HCT116 (cell line): ENCODE data around the gene ALCAM. TPM values are rescaled to one million over a fixed set of nuclear protein-coding genes. Genes with fewer than 3 reads are reported as not detected.

Experiments
- ATAC-seq: fragments of 200-7000 bp; cut with Tn5 transposase; 2 replicates; pipeline ENCODE4 v1.9.1; 2020; ENCODE audit warnings: mild to moderate bottlenecking, moderate library complexity
- BruUV-seq: library from RNA; stranded (reverse); fragments of 400-500 nt; replicated peaks from 2 replicates; lab custom pipeline; 2021; lab: Mats Ljungman, UMichigan
- CTCF ChIA-PET: fragments of 300-600 bp; sonication (Branson Sonifier 250); formaldehyde crosslinking; loops from one replicate; lab custom pipeline; 2021; ENCODE audit warnings: antibody characterized with exemption; lab: Charles Lee
- POLR2A ChIA-PET: fragments of 300-600, 350-600 bp; sonication (Branson Sonifier 250); formaldehyde crosslinking; loops from one replicate; lab custom pipeline; 2021; ENCODE audit warnings: antibody characterized with exemption; lab: Charles Lee
- RAD21 ChIA-PET, 2 experiments: fragments of 300-600 bp; sonication (Branson Sonifier 250); formaldehyde crosslinking; loops; one replicate each; lab custom pipeline; 2023; ENCODE audit warnings: low total read pairs in 2 of 2; ENCODE audit not compliant: uncharacterized antibody in 2 of 2, unreplicated experiment in 2 of 2, low non-redundant PET in 1 of 2; lab: Charles Lee
- DNase-seq: peaks from one replicate; pipeline ENCODE4 v3.0.0-alpha.2; 2010; ENCODE audit warnings: low read depth, low spot score
- H2AFZ ChIP-seq: fragments of 200-600 bp; shearing (Covaris generic), sonication (generic); 2 replicates; pipeline ENCODE4 v1.6.1; 2017; ENCODE audit warnings: low read depth, mixed run types, mixed read lengths, antibody characterized with exemption, low read length; ENCODE audit not compliant: poor library complexity, severe bottlenecking
- H3K27ac ChIP-seq: 2 replicates; pipeline ENCODE4 v1.5.1; 2012; ENCODE audit warnings: low read depth, low read length
- H3K27me3 ChIP-seq: fragments of 200-600 bp; sonication (generic); 2 replicates; pipeline ENCODE4 v1.6.1; 2016; ENCODE audit warnings: mixed run types, low read length, mixed read lengths; ENCODE audit not compliant: insufficient read depth
- H3K36me3 ChIP-seq, 2 experiments: fragments of 200-500 bp in 1 of 2; fragments of 200-600 bp in 1 of 2; sonication (Bioruptor generic) in 1 of 2; sonication (generic) in 1 of 2; 2 replicates each; pipeline versions ENCODE4 v1.5.1 to v1.6.1; 2014 to 2016; ENCODE audit warnings: low read length in 2 of 2, inconsistent platforms in 1 of 2, mixed read lengths in 1 of 2, mixed run types in 1 of 2; ENCODE audit not compliant: insufficient read depth in 2 of 2, control insufficient read depth in 1 of 2
- H3K4me1 ChIP-seq, 2 experiments: fragments of 200-600 bp in 1 of 2; sonication (generic) in 1 of 2; 2 replicates each; pipeline versions ENCODE4 v1.5.1 to v1.6.1; 2012 to 2017; ENCODE audit warnings: low read length in 2 of 2, inconsistent platforms in 1 of 2, mild to moderate bottlenecking in 1 of 2, mixed read lengths in 1 of 2, mixed run types in 1 of 2, moderate library complexity in 1 of 2; ENCODE audit not compliant: insufficient read depth in 2 of 2, control insufficient read depth in 1 of 2
- H3K4me2 ChIP-seq: fragments of 200-600 bp; sonication (generic); 2 replicates; pipeline ENCODE4 v1.6.1; 2017; ENCODE audit warnings: mixed run types, low read length, mixed read lengths
- H3K4me3 ChIP-seq, 2 experiments: fragments of 200-600 bp in 1 of 2; sonication (generic) in 1 of 2; replicated peaks in 1 of 2; 2 replicates each; pipeline ENCODE4 v1.5.1; 2011 to 2016; ENCODE audit warnings: low read length in 2 of 2, control low read depth in 1 of 2, low read depth in 1 of 2, mild to moderate bottlenecking in 1 of 2, mixed read lengths in 1 of 2, mixed run types in 1 of 2
- H3K79me2 ChIP-seq: fragments of 200-600 bp; sonication (generic); 2 replicates; pipeline ENCODE4 v1.6.1; 2017; ENCODE audit warnings: mild to moderate bottlenecking, mixed run types, low read length, moderate library complexity, mixed read lengths; ENCODE audit not compliant: insufficient read depth
- H3K9ac ChIP-seq: fragments of 200-600 bp; sonication (generic); 2 replicates; pipeline ENCODE4 v1.6.1; 2016; ENCODE audit warnings: low read length, mixed read lengths
- H3K9me2 ChIP-seq: fragments of 200-600 bp; sonication (generic), shearing (Covaris generic); 2 replicates; pipeline ENCODE4 v1.6.1; 2017; ENCODE audit warnings: mixed run types, mild to moderate bottlenecking, moderate library complexity; ENCODE audit not compliant: insufficient read depth
- H3K9me3 ChIP-seq, 2 experiments: fragments of 200-500 bp in 1 of 2; fragments of 200-600 bp in 1 of 2; sonication (Bioruptor generic) in 1 of 2; sonication (generic) in 1 of 2; 2 replicates each; pipeline ENCODE4 v1.6.1; 2014 to 2017; ENCODE audit warnings: low read length in 2 of 2, mixed read lengths in 2 of 2, inconsistent platforms in 1 of 2, low read depth in 1 of 2, mild to moderate bottlenecking in 1 of 2, mixed run types in 1 of 2, moderate library complexity in 1 of 2; ENCODE audit not compliant: control insufficient read depth in 1 of 2, insufficient read depth in 1 of 2
- H4K20me1 ChIP-seq: fragments of 200-600 bp; sonication (generic), shearing (Covaris generic); 2 replicates; pipeline ENCODE4 v1.6.1; 2017; ENCODE audit warnings: mixed run types, mild to moderate bottlenecking, moderate library complexity; ENCODE audit not compliant: insufficient read depth
- CBX3 ChIP-seq: IDR thresholded peaks from 2 replicates; pipeline ENCODE4 v1.6.1; 2012; ENCODE audit warnings: low read depth
- CEBPB ChIP-seq: IDR thresholded peaks from 2 replicates; pipeline ENCODE4 v1.6.1; 2012; ENCODE audit warnings: low read depth
- EGR1 ChIP-seq: IDR thresholded peaks from 2 replicates; pipeline ENCODE4 v1.6.1; 2012; ENCODE audit warnings: low read depth
- ELF1 ChIP-seq: IDR thresholded peaks from 2 replicates; pipeline ENCODE4 v1.6.1; 2012; ENCODE audit warnings: low read depth, borderline replicate concordance
- EZH2 ChIP-seq: fragments of 200-600 bp; sonication (generic); IDR thresholded peaks from 2 replicates; pipeline ENCODE4 v1.6.1; 2017; ENCODE audit warnings: antibody characterized with exemption, mixed run types
- EZH2phosphoT487 ChIP-seq: fragments of 200-600 bp; IDR thresholded peaks from 2 replicates; pipeline ENCODE4 v1.6.1; 2018; ENCODE audit warnings: antibody characterized with exemption, borderline replicate concordance
- FOSL1 ChIP-seq: IDR thresholded peaks from 2 replicates; pipeline ENCODE4 v1.6.1; 2012; ENCODE audit warnings: low read depth
- JUND ChIP-seq: IDR thresholded peaks from 2 replicates; pipeline ENCODE4 v1.6.1; 2012
- POLR2A ChIP-seq: IDR thresholded peaks from 2 replicates; pipeline ENCODE4 v1.7.0; 2011; ENCODE audit warnings: borderline replicate concordance; ENCODE audit not compliant: insufficient read depth, insufficient read length; ENCODE audit errors: extremely low read depth
- POLR2AphosphoS5 ChIP-seq: IDR thresholded peaks from 2 replicates; pipeline ENCODE4 v1.6.1; 2011; ENCODE audit warnings: mild to moderate bottlenecking, low read depth, low read length, moderate library complexity
- RAD21 ChIP-seq: IDR thresholded peaks from 2 replicates; pipeline ENCODE4 v1.6.1; 2012; ENCODE audit warnings: low read depth, mild to moderate bottlenecking
- SIN3A ChIP-seq: IDR thresholded peaks from 2 replicates; pipeline ENCODE4 v1.6.1; 2012; ENCODE audit warnings: low read depth
- SP1 ChIP-seq: IDR thresholded peaks from 2 replicates; pipeline ENCODE4 v1.6.1; 2012; ENCODE audit warnings: low read depth
- SRF ChIP-seq: IDR thresholded peaks from 2 replicates; pipeline ENCODE4 v1.6.1; 2012; ENCODE audit warnings: low read depth
- TCF7L2 ChIP-seq: IDR thresholded peaks from 2 replicates; pipeline ENCODE4 v1.7.0; 2011; ENCODE audit warnings: borderline replicate concordance, inconsistent platforms; ENCODE audit not compliant: insufficient read depth, insufficient read length; ENCODE audit errors: extremely low read depth
- YY1 ChIP-seq: IDR thresholded peaks from 2 replicates; pipeline ENCODE4 v1.6.1; 2011; ENCODE audit warnings: low read length, low read depth, moderate library complexity, mild to moderate bottlenecking; ENCODE audit not compliant: insufficient replicate concordance; ENCODE audit errors: extremely low read depth
- ZFX ChIP-seq: fragments of 450-650 bp; IDR thresholded peaks from 2 replicates; pipeline ENCODE4 v1.6.1; 2017
- ZNF274 ChIP-seq: fragments of 200-500 bp; sonication (Bioruptor generic); IDR thresholded peaks from 2 replicates; pipeline ENCODE4 v1.6.1; 2014; ENCODE audit warnings: mild to moderate bottlenecking, low read depth, low read length, inconsistent platforms
- intact Hi-C: fragments of 100-400 bp; cut with micrococcal nuclease; formaldehyde crosslinking; loops from 2 replicates; pipeline ENCODE4 v1.10.0; 2022
- total RNA-seq: library from RNA; stranded (reverse); gene quantifications from one replicate; pipeline ENCODE4 v1.2.1, GENCODE V29; 2021; ENCODE audit not compliant: unreplicated experiment
- TF ChIP-seq, protein P1 (sequence below): IDR thresholded peaks from 2 replicates; pipeline ENCODE4 v1.6.1; 2011; ENCODE audit warnings: mild to moderate bottlenecking, low read length, moderate library complexity; ENCODE audit not compliant: insufficient replicate concordance; ENCODE audit errors: extremely low read depth
- TF ChIP-seq, protein P2 (sequence below): IDR thresholded peaks from 2 replicates; pipeline ENCODE4 v1.6.1; 2012; ENCODE audit warnings: low read depth
- TF ChIP-seq, protein P3 (sequence below): IDR thresholded peaks from 2 replicates; pipeline ENCODE4 v1.6.1; 2012
- TF ChIP-seq, protein P4 (sequence below): IDR thresholded peaks from 2 replicates; pipeline ENCODE4 v1.6.1; 2012

ALCAM gene
- total RNA-seq, 1 experiment from 2014 or later = 56.7 TPM

DNA sequence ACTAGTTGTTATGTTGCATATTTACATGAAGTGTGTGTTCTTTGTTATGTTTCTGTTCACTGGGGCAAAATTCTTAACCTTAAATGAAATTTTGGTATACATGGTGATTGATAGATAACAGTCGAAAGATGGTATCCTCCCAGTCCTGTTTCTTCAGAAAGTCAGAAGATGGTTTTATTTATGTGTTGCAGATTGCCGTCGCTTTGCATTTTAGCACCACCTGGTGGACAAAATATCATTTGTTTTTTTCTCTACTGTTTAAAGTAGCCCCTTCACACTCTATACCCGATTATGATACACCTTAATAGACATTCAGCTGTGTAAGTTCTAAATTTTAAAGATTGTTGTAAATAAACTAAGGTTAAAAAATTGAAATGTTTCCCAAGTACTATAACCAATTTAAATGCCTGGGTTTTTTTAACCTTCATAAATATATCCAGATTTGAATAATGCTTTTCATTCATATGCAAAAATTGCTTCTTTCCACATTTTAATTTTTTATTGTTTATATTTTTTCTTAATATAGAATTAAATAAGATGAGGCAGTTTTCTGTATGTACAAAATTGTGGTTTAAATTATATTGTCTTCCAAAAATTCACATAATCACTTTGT lies 152.2 kb downstream of the ALCAM start:
- no peak overlapping the region for H3K9ac ChIP-seq
- TF ChIP-seq ELF1 (no peak), YY1 (no peak), ZFX (no peak), FOSL1 (no peak), SP1 (no peak), TCF7L2 (no peak), POLR2A (no peak), JUND (no peak), ZNF274 (no peak), SRF (no peak), RAD21 (peak; percentile 84), CBX3 (peak; percentile 23; the same call in 1 of the 2 replicates), EZH2phosphoT487 (no peak), EGR1 (no peak), EZH2 (no peak), CEBPB (0 out of 2 replicates have a peak, but pooled peaks have one; percentile 12), SIN3A (no peak), POLR2AphosphoS5 (no peak)
- TF ChIP-seq, protein P1, sequence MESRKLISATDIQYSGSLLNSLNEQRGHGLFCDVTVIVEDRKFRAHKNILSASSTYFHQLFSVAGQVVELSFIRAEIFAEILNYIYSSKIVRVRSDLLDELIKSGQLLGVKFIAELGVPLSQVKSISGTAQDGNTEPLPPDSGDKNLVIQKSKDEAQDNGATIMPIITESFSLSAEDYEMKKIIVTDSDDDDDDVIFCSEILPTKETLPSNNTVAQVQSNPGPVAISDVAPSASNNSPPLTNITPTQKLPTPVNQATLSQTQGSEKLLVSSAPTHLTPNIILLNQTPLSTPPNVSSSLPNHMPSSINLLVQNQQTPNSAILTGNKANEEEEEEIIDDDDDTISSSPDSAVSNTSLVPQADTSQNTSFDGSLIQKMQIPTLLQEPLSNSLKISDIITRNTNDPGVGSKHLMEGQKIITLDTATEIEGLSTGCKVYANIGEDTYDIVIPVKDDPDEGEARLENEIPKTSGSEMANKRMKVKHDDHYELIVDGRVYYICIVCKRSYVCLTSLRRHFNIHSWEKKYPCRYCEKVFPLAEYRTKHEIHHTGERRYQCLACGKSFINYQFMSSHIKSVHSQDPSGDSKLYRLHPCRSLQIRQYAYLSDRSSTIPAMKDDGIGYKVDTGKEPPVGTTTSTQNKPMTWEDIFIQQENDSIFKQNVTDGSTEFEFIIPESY = no peak
- TF ChIP-seq, protein P2, sequence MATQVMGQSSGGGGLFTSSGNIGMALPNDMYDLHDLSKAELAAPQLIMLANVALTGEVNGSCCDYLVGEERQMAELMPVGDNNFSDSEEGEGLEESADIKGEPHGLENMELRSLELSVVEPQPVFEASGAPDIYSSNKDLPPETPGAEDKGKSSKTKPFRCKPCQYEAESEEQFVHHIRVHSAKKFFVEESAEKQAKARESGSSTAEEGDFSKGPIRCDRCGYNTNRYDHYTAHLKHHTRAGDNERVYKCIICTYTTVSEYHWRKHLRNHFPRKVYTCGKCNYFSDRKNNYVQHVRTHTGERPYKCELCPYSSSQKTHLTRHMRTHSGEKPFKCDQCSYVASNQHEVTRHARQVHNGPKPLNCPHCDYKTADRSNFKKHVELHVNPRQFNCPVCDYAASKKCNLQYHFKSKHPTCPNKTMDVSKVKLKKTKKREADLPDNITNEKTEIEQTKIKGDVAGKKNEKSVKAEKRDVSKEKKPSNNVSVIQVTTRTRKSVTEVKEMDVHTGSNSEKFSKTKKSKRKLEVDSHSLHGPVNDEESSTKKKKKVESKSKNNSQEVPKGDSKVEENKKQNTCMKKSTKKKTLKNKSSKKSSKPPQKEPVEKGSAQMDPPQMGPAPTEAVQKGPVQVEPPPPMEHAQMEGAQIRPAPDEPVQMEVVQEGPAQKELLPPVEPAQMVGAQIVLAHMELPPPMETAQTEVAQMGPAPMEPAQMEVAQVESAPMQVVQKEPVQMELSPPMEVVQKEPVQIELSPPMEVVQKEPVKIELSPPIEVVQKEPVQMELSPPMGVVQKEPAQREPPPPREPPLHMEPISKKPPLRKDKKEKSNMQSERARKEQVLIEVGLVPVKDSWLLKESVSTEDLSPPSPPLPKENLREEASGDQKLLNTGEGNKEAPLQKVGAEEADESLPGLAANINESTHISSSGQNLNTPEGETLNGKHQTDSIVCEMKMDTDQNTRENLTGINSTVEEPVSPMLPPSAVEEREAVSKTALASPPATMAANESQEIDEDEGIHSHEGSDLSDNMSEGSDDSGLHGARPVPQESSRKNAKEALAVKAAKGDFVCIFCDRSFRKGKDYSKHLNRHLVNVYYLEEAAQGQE = no peak
- TF ChIP-seq, protein P3, sequence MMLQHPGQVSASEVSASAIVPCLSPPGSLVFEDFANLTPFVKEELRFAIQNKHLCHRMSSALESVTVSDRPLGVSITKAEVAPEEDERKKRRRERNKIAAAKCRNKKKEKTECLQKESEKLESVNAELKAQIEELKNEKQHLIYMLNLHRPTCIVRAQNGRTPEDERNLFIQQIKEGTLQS = no peak
- TF ChIP-seq, protein P4, sequence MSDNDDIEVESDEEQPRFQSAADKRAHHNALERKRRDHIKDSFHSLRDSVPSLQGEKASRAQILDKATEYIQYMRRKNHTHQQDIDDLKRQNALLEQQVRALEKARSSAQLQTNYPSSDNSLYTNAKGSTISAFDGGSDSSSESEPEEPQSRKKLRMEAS = no peak

More for the DNA sequence above, 152.2 kb downstream of the ALCAM start:
- H3K4me1 ChIP-seq = peaks cover 0 to 3% of the 10 kb centered on the region in 2 experiments; a peak in 1 of 4 replicates
- ChIA-PET RAD21 (no interaction called here), POLR2A (interaction anchor here (1.6 kb wide), 1 partner anchor 9 kb away, joined by 3 read pairs; no protein-coding TSS in a partner anchor), CTCF (interaction anchor here (1.0 to 2.9 kb wide), 3 partner anchors 10 to 922 kb away, joined by 4 to 16 read pairs (median 5); no protein-coding TSS in a partner anchor)
- intact Hi-C loops = loop anchor here (2.0 to 5.0 kb wide), 2 partner anchors 150 to 1247 kb away; no protein-coding TSS in a partner anchor
- H3K4me3 ChIP-seq = no peak overlapping the region
- no peak overlapping the region for H3K27ac ChIP-seq
- H3K27me3 ChIP-seq = no peaks in the 10 kb centered on the region
- no peaks in the 10 kb centered on the region for H3K36me3 ChIP-seq
- DNase-seq (peak; percentile 54), ATAC-seq (peak; percentile 83)
- BruUV-seq = no TSS peak
- no peaks in the 10 kb centered on the region for H3K9me2 ChIP-seq
- H3K4me2 ChIP-seq = no peak overlapping the region
- H3K9me3 ChIP-seq = no peaks in the 10 kb centered on the region
- H2AFZ ChIP-seq = no peak overlapping the region
- 0 out of 2 replicates have a peak, but pooled peaks cover 4% of the 10 kb centered on the region for H4K20me1 ChIP-seq
- H3K79me2 ChIP-seq = peaks cover 6% of the 10 kb centered on the region; the same call in 1 of the 2 replicates
